Stimulated activated CD8-positive, alpha-beta memory T cell treated with anti-CD3 and anti-CD28 coated beads, Interleukin-7, amount 100 ng/mL, for 4 hours (primary cell): Measurements from ENCODE around the gene BPIFA1.

Experiments used
- DNase-seq, 2 donors: peaks; one replicate each; pipeline ENCODE4 v3.0.0-alpha.2; 2020; ENCODE audit warnings: low read depth in 2 of 2

Gene BPIFA1

GRCh38 chr20:33235696-33236095, at the start of gene BPIFA1:
Gene BPIFA1, plus strand, starts transcription at chr20:33235996. Its CDS starts 1,716 bp downstream, at chr20:33237712.
- no peak for DNase-seq

GRCh38 chr20:33187491-33187890, 48.3 kb upstream of the BPIFA1 start:
- no peak for DNase-seq

GRCh38 chr20:33188421-33188820, 47.4 kb upstream of the BPIFA1 start:
- DNase-seq, result no peak

GRCh38 chr20:33191484-33191883, 44.3 kb upstream of the BPIFA1 start:
- DNase-seq, result no peak

- DNase-seq, result no peak
These were observed 43.8 kb upstream of the BPIFA1 start for GRCh38 chr20:33191955-33192354.

- no peak for DNase-seq
These were observed 42.8 kb upstream of the BPIFA1 start for GRCh38 chr20:33192912-33193501.

GRCh38 chr20:33199026-33199425, 36.8 kb upstream of the BPIFA1 start:
- DNase-seq, result no peak

GRCh38 chr20:33202451-33202850, 33.3 kb upstream of the BPIFA1 start:
- DNase-seq, result no peak

GRCh38 chr20:33203444-33203843, 32.4 kb upstream of the BPIFA1 start:
- DNase-seq, result no peak

- DNase-seq, result no peak
These were observed 26.0 kb upstream of the BPIFA1 start for GRCh38 chr20:33209789-33210188.

GRCh38 chr20:33210371-33210770, 25.4 kb upstream of the BPIFA1 start:
- no peak for DNase-seq

- no peak for DNase-seq
These were observed 23.9 kb upstream of the BPIFA1 start for GRCh38 chr20:33211817-33212424.

- DNase-seq, result no peak
These were observed 18.7 kb upstream of the BPIFA1 start, which contains the start of gene BPIFA3 for GRCh38 chr20:33217052-33217451. Gene BPIFA3, plus strand, starts transcription at chr20:33217352. Its CDS starts 185 bp downstream, at chr20:33217537.

- no peak for DNase-seq
These were observed 11.4 kb upstream of the BPIFA1 start for GRCh38 chr20:33224399-33224798.

GRCh38 chr20:33229843-33230242, 6.0 kb upstream of the BPIFA1 start:
- DNase-seq, result no peak

GRCh38 chr20:33231237-33231636, 4.6 kb upstream of the BPIFA1 start:
- DNase-seq, result no peak

GRCh38 chr20:33232486-33233072, 3.2 kb upstream of the BPIFA1 start:
- DNase-seq, result no peak

- DNase-seq, result no peak
These were observed 2.5 kb upstream of the BPIFA1 start for GRCh38 chr20:33233129-33233774.

GRCh38 chr20:33234050-33234449, 1.7 kb upstream of the BPIFA1 start:
- DNase-seq, result no peak

- DNase-seq, result no peak
These were observed 555 bp downstream of the BPIFA1 start for GRCh38 chr20:33236351-33236750.

- no peak for DNase-seq
These were observed 2.2 kb downstream of the BPIFA1 start for GRCh38 chr20:33237989-33238388.

GRCh38 chr20:33239418-33239817, 3.6 kb downstream of the BPIFA1 start:
- no peak for DNase-seq
